CD4-positive, alpha-beta T cell (primary cell): ENCODE data around the gene SECTM1. TPM values are rescaled to one million over a fixed set of nuclear protein-coding genes. Genes with fewer than 3 reads are reported as not detected.
A peak's percentile ranks its signal among the peaks of the same experiment; 100 is the strongest.

Experiments
- ATAC-seq: fragments of 200-7000 bp; cut with Tn5 transposase; one replicate; pipeline ENCODE4 v1.10.0; 2022; ENCODE audit warnings: mild to moderate bottlenecking; ENCODE audit not compliant: poor library complexity
- CTCF ChIA-PET: fragments of 350-600 bp; sonication (Branson Sonifier 250); formaldehyde crosslinking; loops from one replicate; lab custom pipeline; 2021; ENCODE audit warnings: antibody characterized with exemption, inconsistent platforms; lab: Charles Lee
- POLR2A ChIA-PET: fragments of 350-600 bp; sonication (Branson Sonifier 250); formaldehyde crosslinking; loops from one replicate; lab custom pipeline; 2021; ENCODE audit warnings: antibody characterized with exemption, inconsistent platforms; lab: Charles Lee
- DNase-seq, 14 experiments: peaks; one replicate each; pipeline ENCODE4 v3.0.0-alpha.2; 2013 to 2020; ENCODE audit warnings: mixed read lengths in 2 of 14
- H3K27ac ChIP-seq, 2 donors: one replicate each; pipeline versions ENCODE4 v1.5.1 to v1.7.0; 2013; ENCODE audit warnings: low read length in 2 of 2, low read depth in 1 of 2, mild to moderate bottlenecking in 1 of 2
- H3K27me3 ChIP-seq, 2 experiments: 1 replicate in 1 of 2; 2 replicates in 1 of 2; pipeline versions ENCODE4 v1.6.1 to v1.7.0; 2013; ENCODE audit warnings: low read length in 2 of 2, control low read depth in 1 of 2, mild to moderate bottlenecking in 1 of 2, moderate library complexity in 1 of 2; ENCODE audit not compliant: insufficient read depth in 2 of 2, control insufficient read depth in 1 of 2
- H3K36me3 ChIP-seq: one replicate; pipeline ENCODE4 v1.6.1; 2013; ENCODE audit warnings: low read length, control low read depth; ENCODE audit not compliant: insufficient read depth
- H3K4me1 ChIP-seq: one replicate; pipeline ENCODE4 v1.6.1; 2013; ENCODE audit warnings: low read length, control low read depth; ENCODE audit not compliant: insufficient read depth
- H3K4me3 ChIP-seq: one replicate; pipeline ENCODE4 v1.5.1; 2013; ENCODE audit warnings: mild to moderate bottlenecking, low read length, moderate library complexity
- H3K9me3 ChIP-seq, 2 experiments: 1 replicate in 1 of 2; 2 replicates in 1 of 2; pipeline versions ENCODE4 v1.6.1 to v1.7.0; 2013; ENCODE audit warnings: low read length in 2 of 2, mild to moderate bottlenecking in 2 of 2, control low read depth in 1 of 2, moderate library complexity in 1 of 2; ENCODE audit not compliant: control insufficient read depth in 1 of 2, insufficient read depth in 1 of 2
- H3K27ac Mint-ChIP-seq: one replicate; pipeline ENCODE4 v1.8.0; 2020; ENCODE audit warnings: mixed read lengths
- H3K27me3 Mint-ChIP-seq: one replicate; pipeline ENCODE4 v1.8.0; 2021; ENCODE audit warnings: mixed read lengths
- H3K36me3 Mint-ChIP-seq: one replicate; pipeline ENCODE4 v1.8.0; 2021; ENCODE audit warnings: low read depth, mixed read lengths
- H3K4me1 Mint-ChIP-seq: one replicate; pipeline ENCODE4 v1.8.0; 2021; ENCODE audit warnings: low read depth, mixed read lengths
- H3K4me3 Mint-ChIP-seq: one replicate; pipeline ENCODE4 v1.8.0; 2020; ENCODE audit warnings: mild to moderate bottlenecking, mixed read lengths
- H3K9me3 Mint-ChIP-seq: one replicate; pipeline ENCODE4 v1.8.0; 2020; ENCODE audit warnings: mixed read lengths
- intact Hi-C, 2 experiments: fragments of 100-400 bp; cut with DNase I in 1 of 2; cut with micrococcal nuclease in 1 of 2; formaldehyde crosslinking; loops; one replicate each; pipeline versions ENCODE4 v1.15.1 to v1.9.0; 2023 to 2025; cut with DNase I, micrococcal nuclease
- total RNA-seq, 174 experiments: library from RNA in 2 of 174; stranded (reverse) in 2 of 174; gene quantifications; one replicate each; pipeline ENCODE4 v1.2.3 and lab custom pipeline; 2021 to 2026
- TF ChIP-seq, protein P1 (sequence below): fragments of 200-600 bp; IDR thresholded peaks from one replicate; pipeline ENCODE4 v1.8.0; 2022; ENCODE audit warnings: antibody characterized with exemption, mild to moderate bottlenecking

The SECTM1 gene
- total RNA-seq, 2 experiments from 2014 or later: 2.1 to 3.1 TPM

DNA sequence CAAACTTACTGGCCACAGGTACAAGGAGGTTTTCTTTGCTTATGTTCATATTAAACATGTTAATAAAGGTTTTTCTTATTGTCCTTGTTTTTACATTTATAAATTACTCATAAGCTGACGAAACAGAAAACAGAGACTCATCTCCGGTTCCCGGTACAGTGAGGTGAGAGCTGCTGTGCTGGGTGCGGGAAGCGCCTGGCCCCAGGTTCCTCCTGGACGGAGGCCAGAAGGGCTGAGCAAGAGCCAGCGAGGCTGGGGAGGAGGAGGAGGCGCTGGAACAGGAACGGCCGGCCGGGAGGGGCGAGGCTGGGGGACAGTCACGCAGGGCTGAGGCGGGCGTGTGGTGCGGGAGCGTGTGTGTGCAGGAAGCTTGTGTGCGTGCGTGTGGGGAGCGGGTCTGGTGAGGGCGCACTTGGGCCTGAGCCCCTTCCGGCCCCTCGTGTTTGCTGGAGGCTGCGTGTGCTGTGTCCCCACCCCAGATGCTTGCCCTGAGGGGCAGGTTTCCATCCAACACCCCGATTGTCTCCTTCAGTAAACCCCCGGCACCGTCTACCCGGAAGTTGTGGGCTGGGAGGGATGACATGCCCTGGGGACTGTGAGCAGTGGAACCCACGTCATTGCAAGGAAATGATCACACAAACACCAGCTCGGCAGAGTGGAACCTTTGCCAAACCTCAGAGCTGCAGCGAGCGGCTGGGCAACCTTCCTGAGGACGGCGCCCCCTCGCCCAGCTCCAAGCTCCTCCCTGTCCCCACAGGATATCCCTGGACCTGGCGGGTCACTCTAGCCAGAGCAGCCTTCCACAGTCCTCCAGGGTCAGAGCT, 35.6 kb downstream of the SECTM1 start:
- Mint-ChIP-seq H3K9me3 (no peaks in the 10 kb centered on the region), H3K27ac (peak overlapping the region; percentile 100), H3K4me1 (peaks cover 84% of the 10 kb centered on the region), H3K36me3 (peaks cover 14% of the 10 kb centered on the region), H3K27me3 (no peaks in the 10 kb centered on the region), H3K4me3 (peak overlapping the region; percentile 96)
- Histone ChIP-seq H3K27me3 (no peaks in the 10 kb centered on the region), H3K36me3 (no peaks in the 10 kb centered on the region), H3K4me3 (peak overlapping the region; percentile 70), H3K9me3 (peaks cover 0 to 5% of the 10 kb centered on the region in 2 experiments), H3K4me1 (peaks cover 79% of the 10 kb centered on the region), H3K27ac (peak overlapping the region; percentile 99 to 100)
- DNase-seq: peak; percentile 84 to 98 (median 90)
- ChIA-PET POLR2A (interaction anchor here (0.7 to 8.9 kb wide), 33 partner anchors 9 to 1517 kb away, joined by 3 to 157 read pairs (median 5); partner anchors contain the start of genes CD7, CSNK1D, DCXR and FN3KRP), CTCF (interaction anchor here (0.6 to 2.2 kb wide), 5 partner anchors 20 to 92 kb away, joined by 3 to 8 read pairs (median 6); partner anchors contain the start of gene CD7)
- intact Hi-C loops: loop anchor here (1.0 to 10.0 kb wide), 8 partner anchors 23 to 263 kb away; partner anchors contain the start of genes CSNK1D (in 1 of the 2), DCXR (in 1 of the 2) and RAC3 (in 1 of the 2)
- TF ChIP-seq, protein P1, sequence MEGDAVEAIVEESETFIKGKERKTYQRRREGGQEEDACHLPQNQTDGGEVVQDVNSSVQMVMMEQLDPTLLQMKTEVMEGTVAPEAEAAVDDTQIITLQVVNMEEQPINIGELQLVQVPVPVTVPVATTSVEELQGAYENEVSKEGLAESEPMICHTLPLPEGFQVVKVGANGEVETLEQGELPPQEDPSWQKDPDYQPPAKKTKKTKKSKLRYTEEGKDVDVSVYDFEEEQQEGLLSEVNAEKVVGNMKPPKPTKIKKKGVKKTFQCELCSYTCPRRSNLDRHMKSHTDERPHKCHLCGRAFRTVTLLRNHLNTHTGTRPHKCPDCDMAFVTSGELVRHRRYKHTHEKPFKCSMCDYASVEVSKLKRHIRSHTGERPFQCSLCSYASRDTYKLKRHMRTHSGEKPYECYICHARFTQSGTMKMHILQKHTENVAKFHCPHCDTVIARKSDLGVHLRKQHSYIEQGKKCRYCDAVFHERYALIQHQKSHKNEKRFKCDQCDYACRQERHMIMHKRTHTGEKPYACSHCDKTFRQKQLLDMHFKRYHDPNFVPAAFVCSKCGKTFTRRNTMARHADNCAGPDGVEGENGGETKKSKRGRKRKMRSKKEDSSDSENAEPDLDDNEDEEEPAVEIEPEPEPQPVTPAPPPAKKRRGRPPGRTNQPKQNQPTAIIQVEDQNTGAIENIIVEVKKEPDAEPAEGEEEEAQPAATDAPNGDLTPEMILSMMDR: no peak
- peak; percentile 70 for ATAC-seq

DNA sequence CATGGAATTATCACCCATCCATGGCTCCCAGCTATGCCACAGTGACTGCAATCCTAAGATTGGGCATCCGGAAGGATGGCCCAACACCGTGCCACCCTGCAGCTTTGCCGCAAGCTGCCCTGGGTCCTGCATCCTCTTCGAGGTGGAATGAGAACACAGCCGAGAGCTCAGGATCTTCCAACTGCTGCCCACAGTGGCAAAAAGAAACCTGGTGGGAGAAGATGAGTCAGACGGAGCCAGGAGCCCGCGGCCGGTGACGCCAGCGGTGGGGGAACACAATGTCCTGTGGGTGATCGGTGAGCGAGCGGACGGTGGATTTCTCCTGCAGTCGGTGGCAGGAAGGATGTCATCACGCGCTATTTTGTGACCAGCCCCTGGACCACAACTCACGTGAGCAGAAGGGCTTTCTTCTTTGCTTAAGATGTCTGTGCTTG, 36.3 kb downstream of the SECTM1 start:
- Histone ChIP-seq H3K4me3 (peak overlapping the region; percentile 70), H3K4me1 (peaks cover 73% of the 10 kb centered on the region), H3K9me3 (peaks cover 0 to 5% of the 10 kb centered on the region in 2 experiments), H3K36me3 (no peaks in the 10 kb centered on the region), H3K27me3 (no peaks in the 10 kb centered on the region), H3K27ac (peak overlapping the region; percentile 99 to 100)
- H3K4me1 Mint-ChIP-seq: peaks cover 85% of the 10 kb centered on the region
- TF ChIP-seq, protein P1: no peak
- H3K36me3 Mint-ChIP-seq: peaks cover 18% of the 10 kb centered on the region
- POLR2A ChIA-PET: interaction anchor here (0.7 to 8.9 kb wide), 23 partner anchors 8 to 1516 kb away, joined by 3 to 157 read pairs (median 5); partner anchors contain the start of genes CD7, CSNK1D, DCXR and FOXK2
- peak; percentile 59 to 95 (median 74) for DNase-seq
- peak overlapping the region; percentile 100 for H3K27ac Mint-ChIP-seq
- peak overlapping the region; percentile 96 for H3K4me3 Mint-ChIP-seq
- ATAC-seq: peak; percentile 6
- H3K9me3 Mint-ChIP-seq: no peaks in the 10 kb centered on the region
- CTCF ChIA-PET: interaction anchor here (2.0 to 2.2 kb wide), 3 partner anchors 24 to 91 kb away, joined by 6 to 8 read pairs (median 7); no protein-coding TSS in a partner anchor
- intact Hi-C loops: loop anchor here in 1 of 2 experiments (5.0 to 10.0 kb wide), 4 partner anchors 40 to 262 kb away; partner anchors contain the start of genes DCXR and RAC3
- H3K27me3 Mint-ChIP-seq: no peaks in the 10 kb centered on the region
